Endodermal cell (in vitro differentiated cells): ENCODE results near the gene GPC6. TPM values are rescaled to one million over a fixed set of nuclear protein-coding genes. Genes with fewer than 3 reads are reported as not detected.

Experiments
- DNase-seq: peaks from one replicate; pipeline ENCODE4 v3.0.0-alpha.2; 2017
- H3K27ac ChIP-seq: 2 replicates; pipeline ENCODE4 v1.5.1; 2013; ENCODE audit warnings: mild to moderate bottlenecking, low read depth, low read length, moderate library complexity
- H3K27me3 ChIP-seq: 2 replicates; pipeline ENCODE4 v1.6.1; 2013; ENCODE audit warnings: mild to moderate bottlenecking, low read length, moderate library complexity; ENCODE audit not compliant: insufficient read depth, control insufficient read depth, poor library complexity, severe bottlenecking
- H3K36me3 ChIP-seq: 2 replicates; pipeline ENCODE4 v1.7.0; 2013; ENCODE audit warnings: mild to moderate bottlenecking, low read length, moderate library complexity; ENCODE audit not compliant: control insufficient read depth, insufficient read depth
- H3K4me1 ChIP-seq: one replicate; pipeline ENCODE4 v1.7.0; 2013; ENCODE audit warnings: low read length; ENCODE audit not compliant: control insufficient read depth, insufficient read depth
- H3K4me3 ChIP-seq: 2 replicates; pipeline ENCODE4 v1.5.1; 2013; ENCODE audit warnings: mild to moderate bottlenecking, low read length, moderate library complexity
- H3K9ac ChIP-seq: 2 replicates; pipeline ENCODE4 v1.6.1; 2013; ENCODE audit warnings: mild to moderate bottlenecking, low read length, moderate library complexity; ENCODE audit not compliant: poor library complexity, severe bottlenecking; ENCODE audit errors: extremely low read depth
- H3K9me3 ChIP-seq: 2 replicates; pipeline ENCODE4 v1.6.1; 2013; ENCODE audit warnings: mild to moderate bottlenecking, low read length, moderate library complexity; ENCODE audit not compliant: control insufficient read depth
- H3K27ac Mint-ChIP-seq: 2 replicates; pipeline ENCODE4 v1.8.0; 2020; ENCODE audit warnings: mixed read lengths
- H3K27me3 Mint-ChIP-seq: 2 replicates; pipeline ENCODE4 v1.8.0; 2021; ENCODE audit warnings: mild to moderate bottlenecking, mixed read lengths; ENCODE audit not compliant: insufficient read depth
- H3K36me3 Mint-ChIP-seq: 2 replicates; pipeline ENCODE4 v1.8.0; 2020; ENCODE audit warnings: low read depth, mixed read lengths
- H3K4me1 Mint-ChIP-seq: 2 replicates; pipeline ENCODE4 v1.8.0; 2020; ENCODE audit warnings: mixed read lengths
- H3K4me3 Mint-ChIP-seq: 2 replicates; pipeline ENCODE4 v1.8.0; 2020; ENCODE audit warnings: mild to moderate bottlenecking, moderate library complexity, mixed read lengths
- H3K9me3 Mint-ChIP-seq: 2 replicates; pipeline ENCODE4 v1.8.0; 2020; ENCODE audit warnings: mild to moderate bottlenecking, mixed read lengths
- WGBS, 2 experiments: methylation state at CpG; one replicate each; pipeline versions ENCODE4 v1.1.5 to v1.1.7; 2013; ENCODE audit warnings: missing lambda C conversion rate in 2 of 2, mixed read lengths in 1 of 2; ENCODE audit not compliant: insufficient coverage in 1 of 2, insufficient read length in 1 of 2; 5-methylcytosine and 5-hydroxymethylcytosine counted together
- total RNA-seq, 2 donors: library from RNA; stranded (reverse); fragmentation: NEBNext Ultra II Directional in 1 of 2; extraction: Animal tissue kit (Norgen Biotek cat#: 25700) in 1 of 2; gene quantifications; 2 replicates in 1 of 2; 3 replicates in 1 of 2; pipeline ENCODE4 v1.2.1, GENCODE V29; 2021
- TF ChIP-seq, protein P1 (sequence below): fragments of 200-600 bp; sonication (generic); conservative IDR thresholded peaks from 2 replicates; pipeline ENCODE4 v1.5.0; 2021; ENCODE audit warnings: antibody characterized with exemption, mild to moderate bottlenecking

Gene GPC6
- total RNA-seq, 2 donors from 2014 or later: 69.6 to 80.4 TPM

DNA sequence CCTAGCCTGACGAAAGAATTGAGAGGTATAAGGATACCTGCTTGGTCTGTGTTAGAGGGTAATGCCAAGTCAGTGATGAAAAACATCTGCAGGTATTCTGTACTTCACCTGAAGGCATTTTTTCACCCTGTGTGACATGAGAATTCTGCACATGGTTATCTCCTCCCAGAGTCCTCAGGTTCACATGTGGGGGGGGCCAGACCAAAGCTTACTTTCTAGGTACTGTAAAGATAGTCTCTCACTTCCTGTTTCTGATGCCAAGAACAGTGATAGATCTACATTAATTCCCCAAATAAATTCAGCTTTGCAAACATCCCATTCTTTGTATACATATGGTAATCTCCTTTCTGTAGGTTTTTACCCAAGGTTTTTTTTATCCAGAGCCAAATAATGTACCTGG lies 53.4 kb downstream of the GPC6 start:
- no peak for DNase-seq
- Mint-ChIP-seq H3K27ac (no peak overlapping the region), H3K4me3 (no peak overlapping the region), H3K27me3 (no peaks in the 10 kb centered on the region), H3K4me1 (peaks cover 15% of the 10 kb centered on the region), H3K36me3 (peaks cover 8% of the 10 kb centered on the region), H3K9me3 (no peaks in the 10 kb centered on the region)
- WGBS, 2 experiments: 100% methylated on average over 1 of the region's 1 CpG
- Histone ChIP-seq H3K9me3 (no peaks in the 10 kb centered on the region), H3K9ac (no peak overlapping the region), H3K36me3 (peaks cover 18% of the 10 kb centered on the region), H3K27ac (no peak overlapping the region), H3K4me3 (no peak overlapping the region), H3K27me3 (no peaks in the 10 kb centered on the region), H3K4me1 (no peaks in the 10 kb centered on the region)
- TF ChIP-seq, protein P1, sequence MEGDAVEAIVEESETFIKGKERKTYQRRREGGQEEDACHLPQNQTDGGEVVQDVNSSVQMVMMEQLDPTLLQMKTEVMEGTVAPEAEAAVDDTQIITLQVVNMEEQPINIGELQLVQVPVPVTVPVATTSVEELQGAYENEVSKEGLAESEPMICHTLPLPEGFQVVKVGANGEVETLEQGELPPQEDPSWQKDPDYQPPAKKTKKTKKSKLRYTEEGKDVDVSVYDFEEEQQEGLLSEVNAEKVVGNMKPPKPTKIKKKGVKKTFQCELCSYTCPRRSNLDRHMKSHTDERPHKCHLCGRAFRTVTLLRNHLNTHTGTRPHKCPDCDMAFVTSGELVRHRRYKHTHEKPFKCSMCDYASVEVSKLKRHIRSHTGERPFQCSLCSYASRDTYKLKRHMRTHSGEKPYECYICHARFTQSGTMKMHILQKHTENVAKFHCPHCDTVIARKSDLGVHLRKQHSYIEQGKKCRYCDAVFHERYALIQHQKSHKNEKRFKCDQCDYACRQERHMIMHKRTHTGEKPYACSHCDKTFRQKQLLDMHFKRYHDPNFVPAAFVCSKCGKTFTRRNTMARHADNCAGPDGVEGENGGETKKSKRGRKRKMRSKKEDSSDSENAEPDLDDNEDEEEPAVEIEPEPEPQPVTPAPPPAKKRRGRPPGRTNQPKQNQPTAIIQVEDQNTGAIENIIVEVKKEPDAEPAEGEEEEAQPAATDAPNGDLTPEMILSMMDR: no peak

DNA sequence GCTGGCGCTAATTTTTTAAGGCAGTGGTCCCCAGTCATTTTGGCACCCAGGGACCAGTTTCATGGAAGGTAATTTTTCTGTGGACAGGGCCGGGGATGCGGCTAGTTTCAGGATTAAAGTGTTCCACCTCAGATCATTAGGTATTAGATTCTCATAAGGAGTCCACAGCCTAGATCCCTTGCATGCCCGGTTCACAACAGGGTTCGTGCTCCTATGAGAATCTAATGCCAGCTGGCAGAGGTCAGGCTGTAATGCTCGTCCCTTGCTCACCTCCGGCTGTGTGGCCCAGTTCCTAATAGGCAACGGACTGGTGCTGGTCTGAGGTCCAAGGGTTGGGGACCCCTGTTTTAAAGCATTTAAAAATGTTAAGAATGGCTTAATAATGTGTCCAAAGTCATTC lies 54.1 kb downstream of the GPC6 start:
- no peak overlapping the region for H3K27ac ChIP-seq

DNA sequence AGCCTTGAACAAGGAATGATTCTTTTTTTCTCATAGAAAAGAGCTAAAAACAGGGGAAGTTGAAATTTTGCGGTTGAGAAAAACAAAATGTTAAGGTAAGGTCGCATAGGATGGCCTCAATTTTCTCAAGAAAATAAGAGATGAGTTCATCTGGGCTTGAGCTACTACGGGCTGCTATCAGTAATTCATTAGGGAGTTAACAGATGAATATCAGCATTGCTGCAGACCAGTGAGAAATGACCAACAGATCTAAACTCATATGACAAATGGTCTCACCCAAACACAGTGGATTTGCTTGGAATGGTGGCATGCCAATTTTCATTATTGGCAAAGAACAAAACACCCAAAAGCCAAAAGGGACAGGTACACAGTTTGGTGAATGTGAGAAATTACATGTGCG lies 56.6 kb downstream of the GPC6 start:
- Histone ChIP-seq H3K27me3 (no peaks in the 10 kb centered on the region), H3K36me3 (peaks cover 11% of the 10 kb centered on the region), H3K9me3 (no peaks in the 10 kb centered on the region), H3K9ac (no peak overlapping the region), H3K4me1 (no peaks in the 10 kb centered on the region), H3K4me3 (no peak overlapping the region), H3K27ac (no peak overlapping the region)
- H3K4me3 Mint-ChIP-seq: no peak overlapping the region
- H3K27ac Mint-ChIP-seq: no peak overlapping the region
- DNase-seq: no peak
- peaks cover 12% of the 10 kb centered on the region for H3K4me1 Mint-ChIP-seq
- 67 to 83% methylated on average over 1 to 4 of the region's 4 CpGs for WGBS, 2 experiments
- H3K27me3 Mint-ChIP-seq: no peaks in the 10 kb centered on the region
- TF ChIP-seq, protein P1: no peak
- H3K36me3 Mint-ChIP-seq: peaks cover 8% of the 10 kb centered on the region
- H3K9me3 Mint-ChIP-seq: no peaks in the 10 kb centered on the region

More for the DNA sequence above, 54.1 kb downstream of the GPC6 start:
- Mint-ChIP-seq H3K27ac (no peak overlapping the region), H3K9me3 (no peaks in the 10 kb centered on the region), H3K27me3 (no peaks in the 10 kb centered on the region), H3K4me3 (no peak overlapping the region), H3K36me3 (peaks cover 8% of the 10 kb centered on the region), H3K4me1 (peaks cover 15% of the 10 kb centered on the region)
- no peak overlapping the region for H3K4me3 ChIP-seq
- H3K4me1 ChIP-seq: no peaks in the 10 kb centered on the region
- DNase-seq: no peak
- H3K27me3 ChIP-seq: no peaks in the 10 kb centered on the region
- peaks cover 11% of the 10 kb centered on the region for H3K36me3 ChIP-seq
- TF ChIP-seq, protein P1: no peak
- H3K9me3 ChIP-seq: no peaks in the 10 kb centered on the region
- H3K9ac ChIP-seq: no peak overlapping the region
- 87 to 93% methylated on average over 3 to 8 of the region's 8 CpGs for WGBS, 2 experiments
